Stimulated activated memory B cell treated with anti-CD40 and anti-IgM and Interleukin-4, amounts not matched to agents 10 μg/mL and 1 μg/mL and 100 μg/mL, for 72 hours (primary cell): ENCODE data around the gene WAC.

Experiments used
- ATAC-seq: fragments of 150-1000 bp; cut with Tn5 transposase; 2 replicates; pipeline ENCODE4 v1.10.0; 2021
- H3K27ac Mint-ChIP-seq: one replicate; pipeline ENCODE4 v1.8.0; 2022; ENCODE audit warnings: mild to moderate bottlenecking, mixed read lengths
- H3K27me3 Mint-ChIP-seq: one replicate; pipeline ENCODE4 v1.8.0; 2022; ENCODE audit warnings: mixed read lengths
- H3K36me3 Mint-ChIP-seq: one replicate; pipeline ENCODE4 v1.8.0; 2022; ENCODE audit warnings: mixed read lengths
- H3K4me1 Mint-ChIP-seq: one replicate; pipeline ENCODE4 v1.8.0; 2022; ENCODE audit warnings: mixed read lengths
- H3K4me3 Mint-ChIP-seq: one replicate; pipeline ENCODE4 v1.8.0; 2022; ENCODE audit warnings: mild to moderate bottlenecking, moderate library complexity, mixed read lengths
- H3K9me3 Mint-ChIP-seq: one replicate; pipeline ENCODE4 v1.8.0; 2022; ENCODE audit warnings: mixed read lengths

The WAC gene

DNA sequence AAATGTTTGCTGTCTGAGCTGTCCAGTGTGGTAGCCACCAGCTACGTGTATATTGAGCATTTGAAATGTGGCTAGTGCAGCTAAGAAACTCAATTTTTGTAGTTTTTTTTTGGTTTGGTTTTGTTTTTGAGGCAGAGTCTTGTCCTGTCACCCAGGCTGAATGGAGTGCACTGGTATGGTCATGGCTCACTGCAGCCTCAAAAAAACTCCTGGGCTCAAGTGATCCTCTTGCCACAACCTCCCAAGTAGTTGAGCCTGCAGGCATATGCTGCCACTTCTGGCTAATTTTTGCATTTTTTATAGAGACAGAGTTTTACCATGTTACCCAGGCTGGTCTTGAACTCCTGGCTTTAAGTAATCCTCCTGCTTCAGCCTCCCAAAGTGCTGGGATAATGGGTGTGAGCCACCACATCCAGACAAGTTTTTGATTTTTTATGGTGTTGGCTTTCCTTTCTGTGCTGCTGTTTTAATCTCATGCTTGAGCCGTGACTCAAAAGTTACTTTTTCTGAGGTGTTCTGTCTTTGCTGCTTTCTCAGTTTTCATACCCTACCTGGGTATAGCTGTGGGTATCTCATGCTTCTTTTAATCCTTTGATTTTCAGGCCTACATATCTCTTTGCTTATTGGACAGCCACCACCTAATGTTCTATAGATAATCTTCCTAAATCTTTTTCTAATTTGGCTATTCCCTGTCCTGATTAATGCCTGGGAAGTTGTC is 16.0 kb downstream of the WAC start:
- Mint-ChIP-seq H3K9me3 (no peaks in the 10 kb centered on the region), H3K27ac (no peak overlapping the region), H3K4me3 (no peak overlapping the region), H3K4me1 (peaks cover 61% of the 10 kb centered on the region), H3K27me3 (no peaks in the 10 kb centered on the region), H3K36me3 (peaks cover 45% of the 10 kb centered on the region)
- ATAC-seq, result no peak

DNA sequence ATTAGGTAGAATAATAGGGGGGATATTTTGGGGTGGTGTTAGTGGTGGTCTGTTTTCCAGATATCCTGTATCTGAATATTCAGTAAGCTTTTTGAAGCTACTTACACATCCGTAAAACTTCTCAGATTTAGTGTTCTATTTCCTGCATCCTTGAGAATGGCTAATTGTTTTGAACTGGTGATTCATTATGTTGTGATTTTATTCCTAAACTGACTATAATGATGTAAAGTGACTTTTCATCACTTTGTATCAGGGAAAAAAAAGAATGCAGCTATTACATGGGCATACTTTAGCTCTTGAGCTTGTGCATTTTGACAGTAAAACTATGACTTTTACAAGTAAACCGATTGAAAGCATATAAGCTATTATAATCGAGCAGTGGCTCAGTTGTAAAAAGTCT is 18.2 kb downstream of the WAC start:
- ATAC-seq, result no peak
- Mint-ChIP-seq H3K4me1 (peaks cover 76% of the 10 kb centered on the region), H3K4me3 (no peak overlapping the region), H3K36me3 (peaks cover 62% of the 10 kb centered on the region), H3K27ac (no peak overlapping the region), H3K27me3 (no peaks in the 10 kb centered on the region), H3K9me3 (no peaks in the 10 kb centered on the region)

DNA sequence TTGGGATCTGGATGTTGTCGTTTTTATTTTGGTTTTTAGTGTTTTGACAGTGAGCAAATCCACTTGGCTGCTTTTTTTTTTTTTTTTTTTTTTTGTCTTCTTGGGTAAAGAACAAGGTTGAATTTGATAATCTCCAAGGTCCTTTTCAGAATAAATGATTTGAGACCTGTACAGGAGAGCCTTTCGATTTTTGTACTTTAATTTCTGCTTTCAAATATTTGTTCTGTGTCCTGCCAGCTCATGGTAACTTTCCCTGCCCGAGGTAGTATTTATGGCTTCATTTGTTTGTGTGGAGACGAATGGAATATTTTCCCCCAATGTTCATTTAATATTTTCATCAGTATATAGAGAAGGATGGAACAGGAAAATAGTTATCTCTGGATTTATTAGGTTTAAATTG is 19.9 kb downstream of the WAC start:
- H3K4me1 Mint-ChIP-seq, result peaks cover 84% of the 10 kb centered on the region
- ATAC-seq, result no peak
- no peaks in the 10 kb centered on the region for H3K9me3 Mint-ChIP-seq
- H3K27me3 Mint-ChIP-seq, result no peaks in the 10 kb centered on the region
- no peak overlapping the region for H3K27ac Mint-ChIP-seq
- peaks cover 65% of the 10 kb centered on the region for H3K36me3 Mint-ChIP-seq
- H3K4me3 Mint-ChIP-seq, result no peak overlapping the region

DNA sequence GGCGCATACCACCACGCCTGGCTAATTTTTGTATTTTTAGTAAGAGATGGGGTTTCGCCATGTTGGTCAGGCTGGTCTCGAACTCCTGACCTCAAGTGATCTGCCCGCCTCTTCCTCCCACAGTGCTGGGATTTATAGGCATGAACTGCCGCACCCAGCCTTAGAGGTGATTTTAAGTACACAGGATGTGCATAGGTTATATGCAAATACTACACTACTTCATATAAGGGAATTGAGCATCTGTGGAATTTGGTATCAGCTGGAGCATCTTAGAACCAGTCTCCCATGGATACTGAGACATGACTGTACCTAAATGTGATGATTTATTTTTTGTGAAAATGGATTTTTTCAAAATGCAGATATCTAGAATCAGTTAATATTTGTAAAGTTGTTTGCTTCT is 21.1 kb downstream of the WAC start:
- H3K27ac Mint-ChIP-seq, result no peak overlapping the region
- ATAC-seq, result no peak

DNA sequence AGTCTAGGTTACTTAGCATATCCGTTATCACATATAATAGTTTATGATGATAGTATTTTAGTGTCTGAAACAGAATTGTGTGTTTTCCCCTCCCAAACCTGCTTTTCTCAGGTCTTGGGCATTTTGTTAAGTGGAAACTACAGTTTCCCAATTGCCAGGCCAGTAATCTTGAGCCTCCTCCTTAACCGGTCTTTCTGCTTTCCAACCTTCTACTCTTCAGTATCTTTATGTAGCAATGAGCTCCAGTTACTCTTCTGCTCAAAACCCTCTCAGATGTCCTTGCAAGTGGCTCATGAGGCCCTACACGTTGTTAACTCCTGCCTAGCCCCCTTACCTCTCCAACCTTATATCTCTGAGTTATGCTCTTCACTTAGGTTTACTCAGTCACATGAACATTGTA is 22.0 kb downstream of the WAC start:
- H3K27me3 Mint-ChIP-seq, result no peaks in the 10 kb centered on the region
- no peak overlapping the region for H3K4me3 Mint-ChIP-seq
- no peak for ATAC-seq
- no peaks in the 10 kb centered on the region for H3K9me3 Mint-ChIP-seq
- H3K27ac Mint-ChIP-seq, result no peak overlapping the region
- peaks cover 86% of the 10 kb centered on the region for H3K4me1 Mint-ChIP-seq
- H3K36me3 Mint-ChIP-seq, result peaks cover 60% of the 10 kb centered on the region

More for the DNA sequence above, 21.1 kb downstream of the WAC start:
- H3K4me3 Mint-ChIP-seq, result no peak overlapping the region
- H3K4me1 Mint-ChIP-seq, result peaks cover 86% of the 10 kb centered on the region
- no peaks in the 10 kb centered on the region for H3K9me3 Mint-ChIP-seq
- H3K27me3 Mint-ChIP-seq, result no peaks in the 10 kb centered on the region
- H3K36me3 Mint-ChIP-seq, result peaks cover 61% of the 10 kb centered on the region

DNA sequence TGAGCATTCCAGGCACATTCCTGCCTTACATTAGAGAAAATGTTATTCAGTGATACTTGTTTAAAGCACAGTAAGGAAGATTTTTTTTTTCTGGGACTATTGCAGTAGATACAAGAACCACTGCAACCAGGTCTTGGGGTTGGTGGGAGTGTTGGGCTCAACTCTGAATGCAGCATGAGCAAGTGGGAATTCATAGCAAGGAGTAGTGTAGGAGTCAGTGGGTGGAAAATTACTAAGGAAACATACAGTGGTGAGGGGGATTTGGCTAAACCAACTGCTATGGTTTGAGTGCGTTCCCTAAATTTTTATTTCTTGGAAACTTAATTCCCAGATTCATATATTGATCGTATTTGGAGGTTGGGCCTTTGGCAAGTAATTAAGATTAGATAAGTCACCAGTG is 22.4 kb downstream of the WAC start:
- Mint-ChIP-seq H3K9me3 (no peaks in the 10 kb centered on the region), H3K4me3 (no peak overlapping the region), H3K27ac (no peak overlapping the region), H3K27me3 (no peaks in the 10 kb centered on the region), H3K4me1 (peaks cover 86% of the 10 kb centered on the region), H3K36me3 (peaks cover 60% of the 10 kb centered on the region)
- no peak for ATAC-seq

DNA sequence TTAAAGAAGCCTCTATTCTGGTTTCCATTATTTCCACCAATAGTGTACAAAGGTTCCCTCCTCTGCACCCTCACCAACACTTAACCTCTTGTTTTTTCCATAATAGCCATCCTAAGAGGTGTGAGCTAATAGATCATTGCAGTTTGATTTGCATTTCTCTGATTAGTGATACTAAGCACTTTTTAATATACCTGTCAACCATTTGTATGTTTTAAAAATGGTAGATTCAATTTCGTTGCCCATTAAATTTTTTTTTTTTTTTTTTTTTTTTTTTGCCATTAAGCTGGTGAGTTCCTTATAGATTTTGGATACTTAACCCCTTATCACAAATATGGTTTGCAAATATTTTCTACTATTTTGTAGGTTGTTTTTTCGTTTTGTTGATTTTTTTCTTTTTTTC is 23.2 kb downstream of the WAC start:
- ATAC-seq, result no peak
- Mint-ChIP-seq H3K27me3 (no peaks in the 10 kb centered on the region), H3K4me1 (peaks cover 85% of the 10 kb centered on the region), H3K27ac (no peak overlapping the region), H3K36me3 (peaks cover 67% of the 10 kb centered on the region), H3K4me3 (no peak overlapping the region), H3K9me3 (no peaks in the 10 kb centered on the region)

DNA sequence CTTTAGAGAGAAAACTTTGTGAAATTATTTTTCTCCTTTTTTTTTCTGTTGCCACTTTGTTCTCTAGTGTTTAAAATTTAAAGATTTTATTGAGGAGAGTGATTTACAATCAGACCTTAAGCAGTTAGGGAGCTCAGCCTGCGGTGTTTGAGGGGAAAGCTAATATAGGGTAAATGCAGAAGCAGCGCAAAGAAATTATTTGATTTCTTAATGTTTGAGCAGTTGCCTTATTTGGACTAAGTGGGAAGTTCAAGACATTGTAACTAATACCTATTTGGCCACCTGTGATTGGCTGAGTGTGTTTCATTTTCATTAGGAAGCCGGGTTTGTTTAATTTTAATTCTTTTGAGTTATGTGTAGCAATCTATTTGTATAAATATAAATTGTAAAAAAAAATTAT is 25.3 kb downstream of the WAC start:
- H3K9me3 Mint-ChIP-seq, result no peaks in the 10 kb centered on the region
- H3K36me3 Mint-ChIP-seq, result peaks cover 54% of the 10 kb centered on the region
- ATAC-seq, result no peak
- peaks cover 66% of the 10 kb centered on the region for H3K4me1 Mint-ChIP-seq
- H3K27me3 Mint-ChIP-seq, result no peaks in the 10 kb centered on the region
- no peak overlapping the region for H3K4me3 Mint-ChIP-seq
- H3K27ac Mint-ChIP-seq, result no peak overlapping the region

DNA sequence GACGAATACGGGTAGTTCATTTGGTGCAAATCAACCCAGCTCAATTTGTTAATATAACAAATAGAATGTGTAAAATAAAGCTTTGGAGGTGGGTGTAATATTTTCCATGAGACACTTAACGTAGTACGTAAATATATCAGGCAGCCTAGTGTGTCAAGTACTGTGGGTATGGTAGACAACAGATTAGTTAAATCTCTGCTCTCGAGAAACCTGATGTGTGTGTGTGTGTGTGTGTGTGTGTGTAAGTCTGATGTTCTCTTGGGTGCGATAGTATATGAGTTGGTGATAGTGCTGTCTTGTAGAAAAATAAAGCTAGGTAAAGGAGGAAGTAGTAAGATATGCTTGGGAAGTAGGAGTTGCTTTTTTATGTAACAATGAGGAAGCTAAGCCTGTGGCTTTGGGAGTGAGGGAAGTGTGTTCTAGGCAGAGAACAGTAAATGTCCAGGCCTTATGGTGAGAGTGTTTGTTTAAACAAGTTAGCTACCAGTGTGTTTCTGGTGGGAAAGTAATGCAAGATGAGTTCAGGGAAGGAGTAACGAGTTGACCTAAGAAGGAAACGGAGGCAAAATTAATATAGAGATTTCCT is 26.1 kb downstream of the WAC start:
- no peak overlapping the region for H3K27ac Mint-ChIP-seq
- H3K9me3 Mint-ChIP-seq, result no peaks in the 10 kb centered on the region
- peaks cover 62% of the 10 kb centered on the region for H3K4me1 Mint-ChIP-seq
- no peaks in the 10 kb centered on the region for H3K27me3 Mint-ChIP-seq
- no peak overlapping the region for H3K4me3 Mint-ChIP-seq
- ATAC-seq, result no peak
- peaks cover 54% of the 10 kb centered on the region for H3K36me3 Mint-ChIP-seq

DNA sequence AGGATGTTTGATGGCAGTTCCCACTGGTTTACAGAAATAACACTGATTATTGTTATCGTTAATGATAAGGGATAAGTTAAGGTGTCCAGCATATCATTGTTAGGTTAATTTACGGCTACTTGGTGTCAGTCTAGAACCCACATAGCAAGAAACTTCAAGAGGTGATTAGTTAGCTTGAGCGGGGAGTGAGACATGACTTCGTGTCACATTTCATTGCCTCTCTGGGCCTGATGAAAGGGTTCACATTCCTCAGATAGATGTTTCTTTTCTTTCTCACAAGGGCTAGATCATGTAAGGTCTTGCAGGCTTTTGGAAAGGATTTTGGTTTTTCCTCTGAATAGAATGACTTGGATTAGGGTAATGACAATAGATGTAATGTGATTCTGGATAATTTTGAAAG is 26.7 kb downstream of the WAC start:
- Mint-ChIP-seq H3K4me3 (no peak overlapping the region), H3K36me3 (peaks cover 53% of the 10 kb centered on the region), H3K4me1 (peaks cover 62% of the 10 kb centered on the region), H3K9me3 (no peaks in the 10 kb centered on the region), H3K27me3 (no peaks in the 10 kb centered on the region), H3K27ac (no peak overlapping the region)
- no peak for ATAC-seq

DNA sequence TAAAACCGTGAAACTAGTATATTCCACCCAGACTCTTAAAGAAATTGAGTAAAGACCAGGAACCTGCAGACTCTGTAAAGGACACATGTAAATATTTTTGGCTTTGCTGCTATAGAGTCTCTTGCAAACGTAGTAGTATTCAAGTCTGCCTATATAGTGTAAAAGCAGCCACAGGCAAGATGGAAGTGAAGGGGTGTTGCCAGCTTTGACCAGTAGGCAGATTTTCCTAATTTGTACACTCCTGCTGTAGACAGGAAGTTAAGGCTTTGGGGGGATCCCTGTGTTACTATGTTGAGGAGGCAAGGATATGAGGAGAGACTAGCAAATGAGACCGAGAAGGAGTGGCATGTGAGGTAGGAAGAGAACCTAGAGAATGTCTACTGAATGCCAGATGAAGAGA is 27.7 kb downstream of the WAC start:
- Mint-ChIP-seq H3K9me3 (no peaks in the 10 kb centered on the region), H3K4me3 (no peak overlapping the region), H3K27me3 (no peaks in the 10 kb centered on the region), H3K4me1 (peaks cover 61% of the 10 kb centered on the region), H3K36me3 (peaks cover 43% of the 10 kb centered on the region), H3K27ac (no peak overlapping the region)
- no peak for ATAC-seq

DNA sequence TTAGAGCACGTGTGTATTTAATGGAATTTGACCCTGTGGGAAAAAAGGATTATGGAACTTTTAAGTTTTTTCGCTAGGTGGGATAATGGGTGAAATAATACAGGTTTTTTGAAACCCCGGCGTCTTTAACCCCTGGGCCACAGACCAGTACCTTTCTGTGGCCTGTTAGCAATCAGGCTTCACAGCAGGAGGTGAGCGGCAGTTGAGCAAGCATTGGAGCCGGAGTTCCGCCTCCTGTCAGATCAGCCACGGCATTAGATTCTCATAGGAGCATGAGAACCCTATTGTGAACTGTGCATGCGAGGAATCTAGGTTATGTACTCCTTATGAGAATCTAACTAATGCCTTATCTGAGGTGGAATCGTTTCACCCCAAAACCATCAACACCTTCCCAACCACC is 28.6 kb downstream of the WAC start:
- Mint-ChIP-seq H3K36me3 (peaks cover 43% of the 10 kb centered on the region), H3K4me3 (no peak overlapping the region), H3K9me3 (no peaks in the 10 kb centered on the region), H3K27me3 (no peaks in the 10 kb centered on the region), H3K27ac (no peak overlapping the region), H3K4me1 (peaks cover 66% of the 10 kb centered on the region)
- no peak for ATAC-seq

DNA sequence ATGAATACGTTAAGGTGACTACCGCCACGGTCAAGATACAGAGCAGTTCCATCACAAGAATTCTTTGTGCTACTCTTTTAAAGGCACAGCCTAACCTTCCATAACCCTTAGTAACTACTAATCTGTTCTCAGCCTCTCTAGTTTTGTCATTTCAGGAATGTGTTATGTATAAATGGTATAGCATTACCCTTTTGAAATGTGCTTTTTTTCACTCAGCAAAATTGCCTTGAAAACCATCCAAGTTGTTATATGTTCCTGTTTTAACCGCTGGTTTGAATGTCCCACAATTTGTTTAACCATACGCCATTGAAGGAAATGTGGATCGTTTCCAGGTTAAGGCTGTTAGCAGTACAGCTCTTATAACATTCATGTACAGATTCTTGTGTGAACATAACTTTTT is 32.0 kb downstream of the WAC start:
- no peak overlapping the region for H3K27ac Mint-ChIP-seq
- H3K4me3 Mint-ChIP-seq, result no peak overlapping the region
- H3K36me3 Mint-ChIP-seq, result peaks cover 43% of the 10 kb centered on the region
- peaks cover 59% of the 10 kb centered on the region for H3K4me1 Mint-ChIP-seq
- ATAC-seq, result no peak
- no peaks in the 10 kb centered on the region for H3K27me3 Mint-ChIP-seq
- H3K9me3 Mint-ChIP-seq, result no peaks in the 10 kb centered on the region

DNA sequence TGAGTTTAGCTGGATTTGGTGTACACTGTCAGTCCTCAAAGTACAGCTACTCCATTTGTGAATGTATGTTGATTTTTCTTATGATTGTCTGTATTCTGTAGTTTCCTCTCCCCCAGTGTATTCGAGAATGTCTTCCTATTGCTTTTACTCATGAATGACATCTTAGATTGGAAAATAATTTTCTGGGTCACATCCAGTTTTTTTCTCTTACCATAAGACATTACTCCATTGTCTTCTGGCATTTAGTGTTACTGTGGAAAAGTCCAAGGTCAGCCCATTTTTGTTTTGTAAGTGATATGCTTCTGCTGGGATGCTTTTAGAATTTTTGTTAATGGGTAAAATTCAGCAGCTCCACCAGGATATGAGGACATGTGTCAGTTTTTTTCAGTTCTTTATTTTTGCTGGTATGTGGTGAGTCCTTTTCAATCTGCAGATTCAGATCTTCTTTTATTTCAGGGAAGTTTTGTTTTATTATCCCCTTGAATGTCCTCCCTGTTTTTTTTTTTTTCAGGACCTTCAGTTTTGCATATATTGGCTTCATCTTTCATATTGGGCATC is 33.6 kb downstream of the WAC start:
- H3K36me3 Mint-ChIP-seq, result peaks cover 32% of the 10 kb centered on the region
- no peak overlapping the region for H3K4me3 Mint-ChIP-seq

DNA sequence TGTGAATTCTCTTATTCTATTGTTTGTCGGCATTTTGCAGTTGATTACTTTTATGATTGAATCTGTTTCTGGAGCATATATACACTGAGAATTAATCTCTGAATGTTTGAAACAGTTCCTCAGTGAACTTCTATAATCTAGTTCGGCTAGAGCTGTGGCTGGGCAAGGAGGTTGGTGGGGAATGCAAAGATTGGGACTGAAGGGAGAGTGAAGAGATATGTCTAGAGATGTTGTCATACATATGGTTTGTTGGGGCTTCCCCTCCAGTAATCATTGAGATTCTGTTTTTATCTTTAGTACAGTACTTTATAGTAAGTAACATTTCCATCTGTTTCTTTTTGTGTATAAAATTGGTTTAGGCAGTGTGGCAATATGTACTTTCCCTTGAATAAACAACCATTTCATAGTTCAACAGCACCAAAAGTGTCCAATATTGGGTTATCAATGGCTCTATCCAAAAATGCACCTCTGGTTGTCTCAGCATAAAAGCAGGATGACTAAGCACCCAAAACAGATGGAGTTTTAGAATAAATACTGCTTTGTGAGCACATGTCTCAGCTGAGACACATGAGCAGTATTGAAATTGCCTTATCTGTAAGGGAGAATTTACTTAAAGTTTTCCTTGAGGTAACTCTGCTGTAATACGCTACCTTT is 36.7 kb downstream of the WAC start:
- Mint-ChIP-seq H3K27me3 (no peaks in the 10 kb centered on the region), H3K27ac (no peak overlapping the region), H3K36me3 (peaks cover 40% of the 10 kb centered on the region), H3K4me1 (peaks cover 61% of the 10 kb centered on the region), H3K9me3 (no peaks in the 10 kb centered on the region), H3K4me3 (no peak overlapping the region)
- no peak for ATAC-seq

More for the DNA sequence above, 33.6 kb downstream of the WAC start:
- Mint-ChIP-seq H3K27me3 (no peaks in the 10 kb centered on the region), H3K27ac (peak overlapping the region; percentile 5), H3K4me1 (peaks cover 48% of the 10 kb centered on the region), H3K9me3 (no peaks in the 10 kb centered on the region)
- ATAC-seq, result no peak

DNA sequence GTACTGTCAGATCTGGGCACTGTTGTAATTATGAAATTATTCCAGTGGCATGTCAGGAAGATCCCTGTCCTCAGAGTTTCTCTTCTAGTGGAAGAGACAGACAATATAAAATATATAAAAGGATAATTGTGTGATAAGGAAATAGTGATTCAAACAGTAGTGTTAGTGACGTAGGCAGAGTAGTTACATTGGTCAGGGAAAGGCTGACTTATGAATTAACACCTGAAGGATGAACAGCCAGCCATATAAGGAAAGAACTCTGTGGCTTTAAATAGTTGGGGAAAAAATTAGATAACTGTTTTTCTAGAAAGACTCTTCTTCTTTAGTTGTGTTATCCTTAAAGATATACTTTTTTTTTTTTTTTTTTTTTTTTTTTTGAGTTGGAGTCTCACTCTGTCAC is 37.7 kb downstream of the WAC start:
- Mint-ChIP-seq H3K4me3 (no peak overlapping the region), H3K9me3 (no peaks in the 10 kb centered on the region), H3K27me3 (no peaks in the 10 kb centered on the region), H3K27ac (no peak overlapping the region), H3K4me1 (peaks cover 62% of the 10 kb centered on the region), H3K36me3 (peaks cover 49% of the 10 kb centered on the region)
- no peak for ATAC-seq
